HCT116 (cell line): ENCODE results near the gene CCT5. TPM values are rescaled to one million over a fixed set of nuclear protein-coding genes. Genes with fewer than 3 reads are reported as not detected.

Source experiments
- ATAC-seq: fragments of 200-7000 bp; cut with Tn5 transposase; 2 replicates; pipeline ENCODE4 v1.9.1; 2020; ENCODE audit warnings: mild to moderate bottlenecking, moderate library complexity
- BruUV-seq: library from RNA; stranded (reverse); fragments of 400-500 nt; replicated peaks from 2 replicates; lab custom pipeline; 2021; lab: Mats Ljungman, UMichigan
- CTCF ChIA-PET: fragments of 300-600 bp; sonication (Branson Sonifier 250); formaldehyde crosslinking; loops from one replicate; lab custom pipeline; 2021; ENCODE audit warnings: antibody characterized with exemption; lab: Charles Lee
- POLR2A ChIA-PET: fragments of 300-600, 350-600 bp; sonication (Branson Sonifier 250); formaldehyde crosslinking; loops from one replicate; lab custom pipeline; 2021; ENCODE audit warnings: antibody characterized with exemption; lab: Charles Lee
- RAD21 ChIA-PET, 2 experiments: fragments of 300-600 bp; sonication (Branson Sonifier 250); formaldehyde crosslinking; loops; one replicate each; lab custom pipeline; 2023; ENCODE audit warnings: low total read pairs in 2 of 2; ENCODE audit not compliant: uncharacterized antibody in 2 of 2, unreplicated experiment in 2 of 2, low non-redundant PET in 1 of 2; lab: Charles Lee
- DNase-seq: peaks from one replicate; pipeline ENCODE4 v3.0.0-alpha.2; 2010; ENCODE audit warnings: low read depth, low spot score
- H2AFZ ChIP-seq: fragments of 200-600 bp; shearing (Covaris generic), sonication (generic); 2 replicates; pipeline ENCODE4 v1.6.1; 2017; ENCODE audit warnings: low read depth, mixed run types, mixed read lengths, antibody characterized with exemption, low read length; ENCODE audit not compliant: poor library complexity, severe bottlenecking
- H3K27ac ChIP-seq: 2 replicates; pipeline ENCODE4 v1.5.1; 2012; ENCODE audit warnings: low read depth, low read length
- H3K27me3 ChIP-seq: fragments of 200-600 bp; sonication (generic); 2 replicates; pipeline ENCODE4 v1.6.1; 2016; ENCODE audit warnings: mixed run types, low read length, mixed read lengths; ENCODE audit not compliant: insufficient read depth
- H3K36me3 ChIP-seq, 2 experiments: fragments of 200-500 bp in 1 of 2; fragments of 200-600 bp in 1 of 2; sonication (Bioruptor generic) in 1 of 2; sonication (generic) in 1 of 2; 2 replicates each; pipeline versions ENCODE4 v1.5.1 to v1.6.1; 2014 to 2016; ENCODE audit warnings: low read length in 2 of 2, inconsistent platforms in 1 of 2, mixed read lengths in 1 of 2, mixed run types in 1 of 2; ENCODE audit not compliant: insufficient read depth in 2 of 2, control insufficient read depth in 1 of 2
- H3K4me1 ChIP-seq, 2 experiments: fragments of 200-600 bp in 1 of 2; sonication (generic) in 1 of 2; 2 replicates each; pipeline versions ENCODE4 v1.5.1 to v1.6.1; 2012 to 2017; ENCODE audit warnings: low read length in 2 of 2, inconsistent platforms in 1 of 2, mild to moderate bottlenecking in 1 of 2, mixed read lengths in 1 of 2, mixed run types in 1 of 2, moderate library complexity in 1 of 2; ENCODE audit not compliant: insufficient read depth in 2 of 2, control insufficient read depth in 1 of 2
- H3K4me2 ChIP-seq: fragments of 200-600 bp; sonication (generic); 2 replicates; pipeline ENCODE4 v1.6.1; 2017; ENCODE audit warnings: mixed run types, low read length, mixed read lengths
- H3K4me3 ChIP-seq, 2 experiments: fragments of 200-600 bp in 1 of 2; sonication (generic) in 1 of 2; replicated peaks in 1 of 2; 2 replicates each; pipeline ENCODE4 v1.5.1; 2011 to 2016; ENCODE audit warnings: low read length in 2 of 2, control low read depth in 1 of 2, low read depth in 1 of 2, mild to moderate bottlenecking in 1 of 2, mixed read lengths in 1 of 2, mixed run types in 1 of 2
- H3K79me2 ChIP-seq: fragments of 200-600 bp; sonication (generic); 2 replicates; pipeline ENCODE4 v1.6.1; 2017; ENCODE audit warnings: mild to moderate bottlenecking, mixed run types, low read length, moderate library complexity, mixed read lengths; ENCODE audit not compliant: insufficient read depth
- H3K9ac ChIP-seq: fragments of 200-600 bp; sonication (generic); 2 replicates; pipeline ENCODE4 v1.6.1; 2016; ENCODE audit warnings: low read length, mixed read lengths
- H3K9me2 ChIP-seq: fragments of 200-600 bp; sonication (generic), shearing (Covaris generic); 2 replicates; pipeline ENCODE4 v1.6.1; 2017; ENCODE audit warnings: mixed run types, mild to moderate bottlenecking, moderate library complexity; ENCODE audit not compliant: insufficient read depth
- H3K9me3 ChIP-seq, 2 experiments: fragments of 200-500 bp in 1 of 2; fragments of 200-600 bp in 1 of 2; sonication (Bioruptor generic) in 1 of 2; sonication (generic) in 1 of 2; 2 replicates each; pipeline ENCODE4 v1.6.1; 2014 to 2017; ENCODE audit warnings: low read length in 2 of 2, mixed read lengths in 2 of 2, inconsistent platforms in 1 of 2, low read depth in 1 of 2, mild to moderate bottlenecking in 1 of 2, mixed run types in 1 of 2, moderate library complexity in 1 of 2; ENCODE audit not compliant: control insufficient read depth in 1 of 2, insufficient read depth in 1 of 2
- H4K20me1 ChIP-seq: fragments of 200-600 bp; sonication (generic), shearing (Covaris generic); 2 replicates; pipeline ENCODE4 v1.6.1; 2017; ENCODE audit warnings: mixed run types, mild to moderate bottlenecking, moderate library complexity; ENCODE audit not compliant: insufficient read depth
- EGR1 ChIP-seq: IDR thresholded peaks from 2 replicates; pipeline ENCODE4 v1.6.1; 2012; ENCODE audit warnings: low read depth
- RAD21 ChIP-seq: IDR thresholded peaks from 2 replicates; pipeline ENCODE4 v1.6.1; 2012; ENCODE audit warnings: low read depth, mild to moderate bottlenecking
- ZFX ChIP-seq: fragments of 450-650 bp; IDR thresholded peaks from 2 replicates; pipeline ENCODE4 v1.6.1; 2017
- ZNF274 ChIP-seq: fragments of 200-500 bp; sonication (Bioruptor generic); IDR thresholded peaks from 2 replicates; pipeline ENCODE4 v1.6.1; 2014; ENCODE audit warnings: mild to moderate bottlenecking, low read depth, low read length, inconsistent platforms
- intact Hi-C: fragments of 100-400 bp; cut with micrococcal nuclease; formaldehyde crosslinking; loops from 2 replicates; pipeline ENCODE4 v1.10.0; 2022
- total RNA-seq: library from RNA; stranded (reverse); gene quantifications from one replicate; pipeline ENCODE4 v1.2.1, GENCODE V29; 2021; ENCODE audit not compliant: unreplicated experiment
- TF ChIP-seq, protein P1 (sequence below), 3 experiments: fragments of 200-600 bp in 1 of 3; sonication (generic) in 1 of 3; IDR thresholded peaks in 2 of 3; conservative IDR thresholded peaks in 1 of 3; 2 replicates each; pipeline ENCODE4 v1.5.1; 2012 to 2017; ENCODE audit warnings: low read depth in 2 of 3, low read length in 2 of 3, antibody characterized with exemption in 1 of 3, borderline replicate concordance in 1 of 3, control low read depth in 1 of 3, mild to moderate bottlenecking in 1 of 3, mixed read lengths in 1 of 3, mixed run types in 1 of 3, moderate library complexity in 1 of 3; ENCODE audit not compliant: insufficient read depth in 1 of 3
- TF ChIP-seq, protein P2 (sequence below): IDR thresholded peaks from 2 replicates; pipeline ENCODE4 v1.6.1; 2011; ENCODE audit warnings: mild to moderate bottlenecking, low read length, moderate library complexity; ENCODE audit not compliant: insufficient replicate concordance; ENCODE audit errors: extremely low read depth

The CCT5 gene
- total RNA-seq, 1 experiment from 2014 or later = 489 TPM

DNA sequence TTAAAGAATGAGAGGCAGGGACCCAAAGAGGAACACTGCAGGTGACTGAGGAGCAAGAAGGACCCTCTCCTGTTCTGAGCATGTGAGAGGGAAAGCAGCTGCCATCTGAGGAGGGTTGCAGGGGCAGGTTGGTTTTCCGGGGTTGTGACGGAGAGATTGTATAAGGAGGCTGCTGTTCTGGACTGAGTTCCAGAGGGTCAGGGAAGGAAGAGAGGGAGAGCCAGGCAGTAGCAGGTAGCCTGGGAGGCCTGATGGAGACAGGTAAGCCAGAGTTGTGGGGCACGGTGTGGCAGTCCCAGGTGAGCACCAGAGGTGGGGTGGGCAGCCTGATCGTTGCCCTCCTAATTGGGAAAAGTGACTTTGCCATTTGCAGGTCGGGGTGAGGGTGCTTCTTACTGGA lies 9.8 kb downstream of the CCT5 start:
- ATAC-seq (0 out of 2 replicates have a peak, but pooled peaks have one; percentile 16), DNase-seq (no peak)
- H3K4me3 ChIP-seq = no peak overlapping the region
- H3K27me3 ChIP-seq = no peaks in the 10 kb centered on the region
- H2AFZ ChIP-seq = no peak overlapping the region
- ChIA-PET RAD21 (no interaction called here), POLR2A (no interaction called here), CTCF (no interaction called here)
- H4K20me1 ChIP-seq = peaks cover 15% of the 10 kb centered on the region; the same call in 1 of the 2 replicates
- no peaks in the 10 kb centered on the region for H3K4me1 ChIP-seq
- intact Hi-C loops = no loop called here
- peaks cover 86 to 95% of the 10 kb centered on the region in 2 experiments for H3K36me3 ChIP-seq
- BruUV-seq = no TSS peak
- H3K9me3 ChIP-seq = no peaks in the 10 kb centered on the region
- no peaks in the 10 kb centered on the region for H3K9me2 ChIP-seq
- no peak overlapping the region for H3K4me2 ChIP-seq
- H3K27ac ChIP-seq = no peak overlapping the region
- peaks cover 70% of the 10 kb centered on the region for H3K79me2 ChIP-seq
- TF ChIP-seq EGR1 (no peak), ZFX (no peak), ZNF274 (no peak), RAD21 (no peak)
- TF ChIP-seq, protein P1, sequence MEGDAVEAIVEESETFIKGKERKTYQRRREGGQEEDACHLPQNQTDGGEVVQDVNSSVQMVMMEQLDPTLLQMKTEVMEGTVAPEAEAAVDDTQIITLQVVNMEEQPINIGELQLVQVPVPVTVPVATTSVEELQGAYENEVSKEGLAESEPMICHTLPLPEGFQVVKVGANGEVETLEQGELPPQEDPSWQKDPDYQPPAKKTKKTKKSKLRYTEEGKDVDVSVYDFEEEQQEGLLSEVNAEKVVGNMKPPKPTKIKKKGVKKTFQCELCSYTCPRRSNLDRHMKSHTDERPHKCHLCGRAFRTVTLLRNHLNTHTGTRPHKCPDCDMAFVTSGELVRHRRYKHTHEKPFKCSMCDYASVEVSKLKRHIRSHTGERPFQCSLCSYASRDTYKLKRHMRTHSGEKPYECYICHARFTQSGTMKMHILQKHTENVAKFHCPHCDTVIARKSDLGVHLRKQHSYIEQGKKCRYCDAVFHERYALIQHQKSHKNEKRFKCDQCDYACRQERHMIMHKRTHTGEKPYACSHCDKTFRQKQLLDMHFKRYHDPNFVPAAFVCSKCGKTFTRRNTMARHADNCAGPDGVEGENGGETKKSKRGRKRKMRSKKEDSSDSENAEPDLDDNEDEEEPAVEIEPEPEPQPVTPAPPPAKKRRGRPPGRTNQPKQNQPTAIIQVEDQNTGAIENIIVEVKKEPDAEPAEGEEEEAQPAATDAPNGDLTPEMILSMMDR (IDR thresholded peaks at IDR 0.05 in 2 of 3, conservative IDR thresholded peaks at IDR 0.05 in 1 of 3; ENCODE audit: borderline replicate concordance in 1 of 3, insufficient read depth in 1 of 3, low read depth in 2 of 3, low read length in 2 of 3) = no peak
- TF ChIP-seq, protein P2, sequence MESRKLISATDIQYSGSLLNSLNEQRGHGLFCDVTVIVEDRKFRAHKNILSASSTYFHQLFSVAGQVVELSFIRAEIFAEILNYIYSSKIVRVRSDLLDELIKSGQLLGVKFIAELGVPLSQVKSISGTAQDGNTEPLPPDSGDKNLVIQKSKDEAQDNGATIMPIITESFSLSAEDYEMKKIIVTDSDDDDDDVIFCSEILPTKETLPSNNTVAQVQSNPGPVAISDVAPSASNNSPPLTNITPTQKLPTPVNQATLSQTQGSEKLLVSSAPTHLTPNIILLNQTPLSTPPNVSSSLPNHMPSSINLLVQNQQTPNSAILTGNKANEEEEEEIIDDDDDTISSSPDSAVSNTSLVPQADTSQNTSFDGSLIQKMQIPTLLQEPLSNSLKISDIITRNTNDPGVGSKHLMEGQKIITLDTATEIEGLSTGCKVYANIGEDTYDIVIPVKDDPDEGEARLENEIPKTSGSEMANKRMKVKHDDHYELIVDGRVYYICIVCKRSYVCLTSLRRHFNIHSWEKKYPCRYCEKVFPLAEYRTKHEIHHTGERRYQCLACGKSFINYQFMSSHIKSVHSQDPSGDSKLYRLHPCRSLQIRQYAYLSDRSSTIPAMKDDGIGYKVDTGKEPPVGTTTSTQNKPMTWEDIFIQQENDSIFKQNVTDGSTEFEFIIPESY = no peak
- H3K9ac ChIP-seq = no peak overlapping the region
